Activated T-helper 17 cell treated with anti-CD3 and anti-CD28 coated beads, Interleukin-2, amount 50 U/mL, for 72 hours (primary cell): ENCODE measurements around the gene RETREG1. TPM values are rescaled to one million over a fixed set of nuclear protein-coding genes. Genes with fewer than 3 reads are reported as not detected.
A peak's percentile ranks its signal among the peaks of the same experiment; 100 is the strongest.

Experiments
- ATAC-seq: fragments of 150-1000 bp; cut with Tn5 transposase; replicated peaks from 2 replicates; pipeline ENCODE4 v1.10.0; 2021; ENCODE audit warnings: mild to moderate bottlenecking, moderate library complexity
- H3K27ac Mint-ChIP-seq: one replicate; pipeline ENCODE4 v1.8.0; 2022; ENCODE audit warnings: mixed read lengths
- H3K27me3 Mint-ChIP-seq: one replicate; pipeline ENCODE4 v1.8.0; 2022; ENCODE audit warnings: mixed read lengths
- H3K36me3 Mint-ChIP-seq: one replicate; pipeline ENCODE4 v1.8.0; 2022; ENCODE audit warnings: low read depth, mild to moderate bottlenecking, mixed read lengths
- H3K4me1 Mint-ChIP-seq: one replicate; pipeline ENCODE4 v1.8.0; 2022; ENCODE audit warnings: mixed read lengths
- H3K4me3 Mint-ChIP-seq: one replicate; pipeline ENCODE4 v1.8.0; 2022; ENCODE audit warnings: mild to moderate bottlenecking, mixed read lengths
- H3K9me3 Mint-ChIP-seq: one replicate; pipeline ENCODE4 v1.8.0; 2022; ENCODE audit warnings: mixed read lengths
- total RNA-seq, 2 donors: library from RNA; stranded (reverse); gene quantifications; one replicate each; pipeline ENCODE4 v1.2.3, GENCODE V29; 2022

The RETREG1 gene
- total RNA-seq, 2 donors from 2014 or later: 8.4 to 13.5 TPM

DNA sequence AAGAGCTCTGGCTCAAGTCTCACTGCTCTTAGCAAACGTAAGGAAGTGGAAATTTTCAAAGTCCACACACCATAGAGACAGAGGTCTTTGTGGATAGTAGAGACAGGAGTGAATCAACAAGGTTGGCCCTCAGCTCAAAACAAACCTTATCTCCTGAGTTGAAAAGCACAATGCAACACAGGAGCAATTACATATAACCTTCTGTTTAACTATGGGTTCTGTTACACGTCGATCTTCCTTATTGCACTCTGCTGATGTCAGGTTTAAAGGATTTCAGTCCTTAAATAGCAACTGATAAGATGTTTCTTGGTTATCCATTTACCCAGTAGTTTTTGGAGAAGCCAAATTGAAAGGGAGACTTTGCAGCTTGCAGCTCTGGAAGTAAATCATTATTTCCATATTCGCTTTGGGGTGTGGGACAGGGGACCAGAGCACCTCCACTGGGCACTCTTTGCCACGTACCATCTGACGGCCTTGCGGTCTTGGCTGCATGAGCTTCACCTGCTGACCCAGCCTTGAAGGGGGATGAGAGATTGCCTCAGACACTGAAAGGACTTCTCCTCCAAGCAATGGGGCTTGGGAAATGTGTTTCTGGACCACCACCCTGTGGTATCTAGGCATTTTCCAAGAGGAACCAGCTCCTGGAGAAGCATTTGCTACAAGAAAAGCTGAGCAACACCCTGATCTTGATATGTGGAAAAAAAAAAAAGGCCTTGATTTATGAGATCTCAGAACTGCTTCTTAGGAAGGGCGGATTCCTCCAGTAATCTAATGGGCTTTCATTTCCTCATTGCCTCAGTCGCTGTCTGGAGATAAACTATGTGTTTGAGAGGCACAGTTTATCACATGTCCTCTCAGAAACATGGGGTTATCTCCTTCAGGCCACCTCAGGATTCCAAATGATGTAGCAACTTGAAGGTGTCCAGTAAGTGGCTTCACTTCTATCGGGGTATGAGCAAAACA lies 95.0 kb downstream of the RETREG1 start:
- Mint-ChIP-seq H3K27ac (no peak overlapping the region), H3K36me3 (peaks cover 8% of the 10 kb centered on the region), H3K27me3 (no peaks in the 10 kb centered on the region), H3K4me1 (peaks cover 27% of the 10 kb centered on the region), H3K9me3 (no peaks in the 10 kb centered on the region), H3K4me3 (no peak overlapping the region)
- no peak for ATAC-seq

DNA sequence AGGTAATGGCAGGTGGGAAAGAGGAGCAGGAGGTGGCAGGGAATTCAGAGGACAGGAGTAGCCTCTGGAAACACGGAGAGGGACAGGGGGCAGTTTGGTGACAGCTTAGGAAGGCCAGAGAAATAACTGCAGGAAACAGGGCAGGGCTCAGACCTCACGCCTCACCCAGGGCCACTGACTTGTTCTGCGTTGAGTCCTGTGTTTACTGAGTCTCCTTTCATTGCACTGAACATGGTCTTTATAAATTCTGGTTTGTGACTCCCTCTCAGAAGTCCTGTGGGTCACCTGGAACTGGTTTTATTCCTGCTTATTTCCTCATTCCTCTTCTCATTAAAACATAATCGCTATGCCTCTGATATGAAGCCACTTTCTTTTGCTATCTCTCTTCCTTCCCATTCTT lies 96.0 kb downstream of the RETREG1 start:
- no peak overlapping the region for H3K27ac Mint-ChIP-seq
- ATAC-seq: no peak
- peaks cover 27% of the 10 kb centered on the region for H3K4me1 Mint-ChIP-seq

DNA sequence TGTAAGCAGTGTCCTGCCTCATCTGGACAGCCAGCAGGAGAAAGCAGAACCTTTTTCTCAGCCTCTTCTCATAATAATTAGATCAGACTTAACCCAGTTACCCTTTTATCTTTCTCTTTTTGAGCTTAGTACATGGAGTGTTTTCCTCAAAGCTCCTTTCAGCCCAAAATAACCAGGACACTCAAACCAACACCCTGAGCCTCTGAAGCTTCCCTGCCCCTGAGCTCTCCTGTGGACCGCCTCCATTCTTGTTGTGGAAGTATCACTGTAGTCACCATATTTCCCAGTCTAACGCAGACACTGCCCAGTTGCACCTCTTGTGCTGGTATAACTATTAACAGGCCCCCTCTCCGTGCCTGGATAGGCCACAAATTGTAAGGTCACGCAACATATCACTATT lies 97.4 kb downstream of the RETREG1 start:
- H3K4me1 Mint-ChIP-seq: peaks cover 22% of the 10 kb centered on the region
- no peaks in the 10 kb centered on the region for H3K27me3 Mint-ChIP-seq
- no peaks in the 10 kb centered on the region for H3K9me3 Mint-ChIP-seq
- H3K36me3 Mint-ChIP-seq: peaks cover 8% of the 10 kb centered on the region
- no peak for ATAC-seq
- H3K27ac Mint-ChIP-seq: peak overlapping the region; percentile 14
- H3K4me3 Mint-ChIP-seq: no peak overlapping the region

More for the DNA sequence above, 96.0 kb downstream of the RETREG1 start:
- Mint-ChIP-seq H3K27me3 (no peaks in the 10 kb centered on the region), H3K9me3 (no peaks in the 10 kb centered on the region), H3K36me3 (peaks cover 8% of the 10 kb centered on the region), H3K4me3 (no peak overlapping the region)

DNA sequence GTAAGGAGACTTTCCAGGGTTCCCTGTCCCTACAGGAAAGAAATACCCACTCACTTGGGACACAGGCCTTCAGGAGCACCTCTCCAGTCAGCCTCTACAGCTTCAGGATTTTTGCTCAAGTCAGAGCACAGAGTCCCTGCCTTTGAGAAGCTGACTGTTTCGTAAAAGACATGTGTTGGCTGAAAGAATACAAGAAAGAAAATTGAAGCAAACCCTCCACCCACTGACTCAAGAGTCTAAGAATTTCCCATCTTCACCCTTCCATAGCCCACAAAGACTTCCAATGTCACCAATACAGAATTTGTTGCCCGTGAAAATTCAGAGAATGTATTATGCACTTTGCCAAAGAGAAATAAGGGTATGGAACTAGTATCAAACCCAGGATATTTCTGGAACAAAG lies 98.2 kb downstream of the RETREG1 start:
- Mint-ChIP-seq H3K27ac (no peak overlapping the region), H3K27me3 (no peaks in the 10 kb centered on the region), H3K4me1 (peaks cover 14% of the 10 kb centered on the region), H3K9me3 (no peaks in the 10 kb centered on the region), H3K4me3 (no peak overlapping the region), H3K36me3 (peaks cover 6% of the 10 kb centered on the region)
- ATAC-seq: no peak

DNA sequence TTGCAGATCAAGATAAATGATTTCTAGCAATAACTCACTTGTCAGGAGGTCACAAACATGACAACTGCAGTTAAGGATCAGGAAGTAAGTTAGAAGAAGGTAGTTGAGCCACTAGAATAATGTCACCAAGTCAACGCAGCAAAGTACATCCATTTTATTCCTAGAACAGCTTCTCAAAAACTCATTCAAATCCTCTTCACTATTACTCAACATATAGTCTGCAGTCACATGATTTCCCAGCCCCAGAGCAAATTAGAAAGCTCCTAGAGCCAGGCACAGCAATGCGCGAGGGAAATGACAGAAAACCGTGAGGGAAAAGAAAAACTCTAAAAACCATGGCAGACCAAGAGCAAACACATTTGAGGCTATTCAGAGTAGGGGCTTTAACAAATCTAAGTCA lies 101.3 kb downstream of the RETREG1 start:
- Mint-ChIP-seq H3K9me3 (peaks cover 4% of the 10 kb centered on the region), H3K27me3 (no peaks in the 10 kb centered on the region), H3K36me3 (no peaks in the 10 kb centered on the region), H3K27ac (no peak overlapping the region), H3K4me3 (no peak overlapping the region), H3K4me1 (peaks cover 25% of the 10 kb centered on the region)
- ATAC-seq: no peak

DNA sequence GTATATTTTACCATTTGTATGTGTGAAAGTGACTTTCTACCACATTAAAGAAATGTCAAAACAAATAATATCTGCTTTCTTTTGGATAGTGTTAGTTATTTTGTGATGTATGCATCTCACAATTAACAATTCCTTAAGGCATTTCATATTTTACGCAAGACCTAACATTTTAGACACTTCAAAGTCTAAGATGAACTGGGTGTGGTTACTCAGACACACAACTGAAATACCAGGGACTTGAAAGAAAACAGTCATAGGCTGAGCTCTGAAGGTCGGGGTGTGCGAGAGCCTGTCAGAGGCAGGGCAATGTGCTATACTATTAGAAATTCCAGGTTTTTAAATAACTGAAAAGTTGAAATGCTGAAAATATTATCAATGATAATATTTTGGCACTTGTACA lies 106.7 kb downstream of the RETREG1 start:
- Mint-ChIP-seq H3K9me3 (peaks cover 4% of the 10 kb centered on the region), H3K4me1 (peaks cover 17% of the 10 kb centered on the region), H3K36me3 (no peaks in the 10 kb centered on the region), H3K27me3 (no peaks in the 10 kb centered on the region), H3K4me3 (no peak overlapping the region), H3K27ac (no peak overlapping the region)
- ATAC-seq: no peak

DNA sequence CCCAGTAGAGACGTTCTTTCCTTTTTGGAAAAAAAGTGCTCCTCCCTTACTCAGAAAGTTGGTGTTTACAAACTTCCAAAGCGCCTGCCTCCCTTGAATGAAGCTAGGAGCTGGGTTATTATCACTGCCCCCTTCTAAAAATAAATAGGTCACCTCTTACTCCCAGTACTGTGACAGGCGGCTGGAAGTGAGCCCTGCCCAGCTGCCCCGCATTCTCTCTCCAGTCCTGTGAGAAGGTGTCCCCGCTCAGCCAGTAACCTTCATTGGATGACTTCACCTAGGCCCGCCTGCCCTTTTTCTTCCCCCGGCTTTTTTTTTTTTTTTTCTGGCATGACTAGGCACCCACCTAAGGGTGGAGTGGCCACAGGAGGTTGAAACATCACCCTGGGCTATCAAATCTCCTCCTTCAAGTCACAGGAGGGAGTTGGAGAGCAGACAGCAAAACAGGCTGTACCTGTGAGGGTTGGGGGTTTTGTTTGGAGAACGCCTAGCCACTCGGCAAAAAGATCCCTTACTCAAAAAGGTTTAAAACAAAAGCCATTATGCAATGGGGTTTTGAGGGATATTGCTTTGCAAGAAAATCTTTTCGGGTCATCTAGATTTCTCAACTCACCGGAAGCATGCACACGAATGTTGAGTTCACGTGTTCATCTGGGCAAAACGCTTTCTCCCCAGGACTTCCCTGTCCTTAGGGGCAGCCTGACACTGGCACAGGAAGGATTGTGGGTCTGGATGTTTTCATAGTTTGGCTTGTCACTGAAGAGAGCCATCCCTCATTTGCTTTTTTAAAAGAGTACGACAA lies 107.9 kb downstream of the RETREG1 start:
- Mint-ChIP-seq H3K4me3 (no peak overlapping the region), H3K36me3 (no peaks in the 10 kb centered on the region), H3K27me3 (no peaks in the 10 kb centered on the region), H3K9me3 (peaks cover 4% of the 10 kb centered on the region), H3K27ac (no peak overlapping the region), H3K4me1 (peaks cover 17% of the 10 kb centered on the region)
- ATAC-seq: no peak

DNA sequence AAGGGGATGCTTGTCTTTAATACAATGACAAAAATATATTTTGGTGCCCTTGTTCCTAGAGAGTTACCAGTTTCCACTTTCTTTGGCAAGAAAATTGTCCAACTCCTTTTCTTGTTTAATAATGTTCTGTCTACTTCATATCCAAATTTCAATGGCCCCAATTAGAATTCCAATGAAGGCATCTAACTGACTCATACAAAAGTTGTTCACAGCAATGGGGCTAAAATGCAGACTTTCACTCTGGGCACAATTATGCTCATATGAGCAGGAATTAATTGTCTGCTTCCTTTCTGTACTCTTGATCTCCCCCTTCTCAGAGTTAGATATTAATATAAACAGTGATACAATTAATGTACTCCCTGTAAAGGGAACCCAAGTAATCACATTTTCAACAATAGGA lies 109.1 kb downstream of the RETREG1 start:
- Mint-ChIP-seq H3K27me3 (no peaks in the 10 kb centered on the region), H3K4me3 (no peak overlapping the region), H3K4me1 (peaks cover 17% of the 10 kb centered on the region), H3K27ac (no peak overlapping the region), H3K9me3 (peaks cover 4% of the 10 kb centered on the region), H3K36me3 (no peaks in the 10 kb centered on the region)
- ATAC-seq: no peak

DNA sequence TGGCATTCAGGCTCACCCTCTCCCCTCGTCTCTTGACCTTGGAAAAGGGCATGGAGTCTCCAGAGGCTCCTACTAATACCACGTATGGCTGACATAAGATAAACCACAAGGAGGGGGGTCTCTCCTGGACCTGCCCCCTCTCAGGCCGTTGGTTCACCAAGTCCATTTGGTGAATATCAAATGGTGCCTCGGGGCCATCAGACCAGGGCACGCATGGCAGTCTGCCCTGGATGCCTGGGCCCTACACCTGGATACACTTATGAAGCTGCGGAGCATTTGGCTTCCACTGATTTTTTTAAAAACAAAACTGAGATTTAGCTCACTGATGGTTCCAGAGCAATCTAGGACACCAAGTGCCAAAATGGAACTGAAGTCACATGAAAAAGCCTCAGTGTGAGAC lies 110.9 kb downstream of the RETREG1 start:
- Mint-ChIP-seq H3K4me3 (no peak overlapping the region), H3K36me3 (no peaks in the 10 kb centered on the region), H3K27ac (no peak overlapping the region), H3K9me3 (no peaks in the 10 kb centered on the region), H3K27me3 (no peaks in the 10 kb centered on the region), H3K4me1 (peaks cover 3% of the 10 kb centered on the region)
- no peak for ATAC-seq

DNA sequence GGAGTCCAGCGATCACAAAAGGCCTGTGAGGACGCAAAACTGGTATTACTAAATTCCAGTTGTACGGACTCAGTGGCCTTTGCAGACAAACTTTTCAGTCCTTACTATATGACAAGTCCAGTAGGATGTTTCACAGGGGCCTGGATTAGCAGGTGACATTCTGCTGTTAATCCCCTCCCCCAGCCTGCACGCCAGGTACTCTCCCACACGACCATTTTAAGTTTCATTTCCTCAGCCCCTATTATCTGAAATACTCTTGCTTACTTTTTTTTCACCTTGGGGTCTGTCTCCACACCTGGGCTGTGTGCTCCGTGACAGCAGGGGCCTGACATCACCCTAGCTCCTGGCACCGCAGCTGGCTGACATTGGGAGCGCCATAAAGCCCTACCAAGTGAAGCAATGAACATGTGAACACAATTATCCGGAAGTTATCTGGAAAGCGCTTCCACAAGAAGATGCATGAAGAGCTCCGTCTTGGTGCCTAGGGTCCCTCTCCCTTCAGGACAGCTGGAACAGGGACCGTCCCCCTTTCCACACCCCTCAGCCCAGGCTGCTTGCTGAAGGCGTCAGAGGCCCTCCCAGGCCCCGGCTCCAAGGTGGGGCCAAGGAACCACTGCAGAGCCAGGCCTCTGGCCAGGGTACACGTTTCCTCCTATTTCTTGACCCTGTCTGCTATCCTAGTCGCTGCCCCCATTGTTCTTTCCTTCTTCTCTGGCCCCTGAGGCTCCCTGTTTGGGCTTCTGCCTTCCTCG lies 111.5 kb downstream of the RETREG1 start:
- Mint-ChIP-seq H3K27ac (no peak overlapping the region), H3K9me3 (peaks cover 1% of the 10 kb centered on the region), H3K27me3 (no peaks in the 10 kb centered on the region), H3K4me1 (no peaks in the 10 kb centered on the region), H3K4me3 (no peak overlapping the region), H3K36me3 (no peaks in the 10 kb centered on the region)
- no peak for ATAC-seq

DNA sequence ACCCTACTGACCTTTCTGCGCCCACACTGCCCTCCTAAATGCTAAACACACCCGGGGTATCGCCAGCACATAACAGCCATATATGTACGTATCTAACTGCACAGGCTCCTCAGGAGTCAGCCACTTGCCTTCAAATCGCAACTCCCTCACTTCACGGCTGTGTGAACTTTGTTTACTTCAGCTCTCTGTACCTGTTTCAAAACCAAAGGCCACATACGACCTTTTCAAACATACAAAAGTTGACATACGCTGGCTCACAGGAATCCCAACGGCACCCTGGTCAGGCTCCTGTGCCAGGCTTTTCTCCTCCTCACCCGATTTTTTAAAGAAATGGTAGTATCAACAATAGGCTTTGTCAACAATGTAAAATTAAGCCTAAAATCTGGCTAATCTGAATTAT lies 112.2 kb downstream of the RETREG1 start:
- ATAC-seq: no peak
- Mint-ChIP-seq H3K4me1 (no peaks in the 10 kb centered on the region), H3K27ac (no peak overlapping the region), H3K36me3 (no peaks in the 10 kb centered on the region), H3K9me3 (peaks cover 5% of the 10 kb centered on the region), H3K27me3 (no peaks in the 10 kb centered on the region), H3K4me3 (no peak overlapping the region)

DNA sequence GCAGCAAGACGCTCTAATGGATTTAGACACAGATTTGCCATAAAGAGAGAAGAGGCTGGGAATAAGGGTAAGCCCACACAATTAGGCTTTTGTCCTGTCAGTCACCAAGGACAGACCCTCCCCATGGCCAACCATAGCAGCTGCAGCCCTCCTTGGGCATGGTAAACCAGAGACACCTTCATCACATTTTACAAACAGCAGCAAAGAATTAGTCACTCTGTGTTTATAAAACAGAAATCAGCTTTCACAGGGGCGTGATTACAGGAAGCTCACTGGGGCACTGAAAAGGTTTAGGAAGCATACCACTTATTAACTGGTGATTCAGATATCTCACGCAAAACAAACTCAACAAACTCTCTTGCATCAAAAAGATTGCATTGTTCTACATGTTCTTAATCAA lies 113.9 kb downstream of the RETREG1 start:
- H3K36me3 Mint-ChIP-seq: no peaks in the 10 kb centered on the region
- peaks cover 6% of the 10 kb centered on the region for H3K9me3 Mint-ChIP-seq
- no peak for ATAC-seq
- no peaks in the 10 kb centered on the region for H3K27me3 Mint-ChIP-seq
- H3K27ac Mint-ChIP-seq: no peak overlapping the region
- no peak overlapping the region for H3K4me3 Mint-ChIP-seq
- H3K4me1 Mint-ChIP-seq: no peaks in the 10 kb centered on the region

DNA sequence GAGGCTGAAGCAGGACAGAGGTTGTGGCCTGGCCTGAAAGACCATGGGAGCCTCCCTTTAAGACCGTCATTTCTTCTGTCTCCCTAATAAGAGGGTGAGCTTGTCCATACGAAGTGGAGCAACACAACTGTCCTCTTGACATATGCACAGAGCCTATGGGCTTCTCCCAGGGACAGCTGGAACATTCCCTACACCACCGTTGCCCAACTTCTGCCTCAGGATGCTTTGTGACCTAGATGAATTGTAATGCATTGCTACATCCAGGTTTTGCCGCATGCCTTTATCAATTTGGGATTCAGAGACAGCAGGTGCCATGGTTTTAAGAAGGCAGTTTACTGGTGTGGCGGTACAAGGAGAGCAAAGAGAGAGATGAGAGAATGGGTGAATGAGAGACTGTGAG lies 116.8 kb downstream of the RETREG1 start:
- no peaks in the 10 kb centered on the region for H3K4me1 Mint-ChIP-seq
- H3K27me3 Mint-ChIP-seq: no peaks in the 10 kb centered on the region
- H3K4me3 Mint-ChIP-seq: no peak overlapping the region
- no peak for ATAC-seq
- H3K9me3 Mint-ChIP-seq: peaks cover 15% of the 10 kb centered on the region
- H3K27ac Mint-ChIP-seq: no peak overlapping the region
- H3K36me3 Mint-ChIP-seq: no peaks in the 10 kb centered on the region

DNA sequence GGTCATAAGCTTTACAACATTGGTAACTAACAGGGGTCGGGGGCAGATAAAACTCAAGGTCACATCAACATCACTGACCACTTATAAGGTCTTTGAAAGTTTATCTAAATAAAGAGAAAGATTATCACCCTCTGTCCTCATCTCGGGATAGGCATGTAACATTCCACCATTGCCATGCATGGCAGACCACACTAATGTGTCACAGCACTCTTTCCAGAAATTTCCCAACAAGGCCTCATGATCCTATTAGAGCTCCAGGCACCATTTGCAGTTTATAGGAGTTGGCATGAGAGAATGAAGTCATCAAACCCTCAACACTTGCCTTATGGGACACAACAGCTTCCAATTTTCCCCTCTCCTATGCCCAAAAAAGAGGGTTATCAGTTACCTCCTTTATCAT lies 119.3 kb downstream of the RETREG1 start:
- no peak overlapping the region for H3K27ac Mint-ChIP-seq
- H3K36me3 Mint-ChIP-seq: no peaks in the 10 kb centered on the region
- H3K4me3 Mint-ChIP-seq: no peak overlapping the region
- peaks cover 22% of the 10 kb centered on the region for H3K9me3 Mint-ChIP-seq
- ATAC-seq: no peak
- peaks cover 5% of the 10 kb centered on the region for H3K4me1 Mint-ChIP-seq
- H3K27me3 Mint-ChIP-seq: no peaks in the 10 kb centered on the region
